Body of pancreas (tissue), 4 donors: ENCODE data around the gene CDKAL1. TPM values are rescaled to one million over a fixed set of nuclear protein-coding genes. Genes with fewer than 3 reads are reported as not detected.

Experiments used
- ATAC-seq: fragments of 150-250 bp; one replicate; pipeline ENCODE4 v1.9.1; 2016
- DNase-seq, 4 donors: peaks; one replicate each; pipeline ENCODE4 v3.0.0-alpha.2; 2019
- H3K27ac ChIP-seq, 4 donors: fragments of 200-600 bp; sonication (generic); 1 replicate in 3 of 4; 2 replicates in 1 of 4; pipeline versions ENCODE4 v1.5.1 to v1.6.1; 2016 to 2019; ENCODE audit warnings: mild to moderate bottlenecking in 1 of 4, mixed read lengths in 1 of 4, moderate library complexity in 1 of 4
- H3K27me3 ChIP-seq, 2 donors: fragments of 200-600 bp; sonication (generic); one replicate each; pipeline ENCODE4 v1.6.0; 2016; ENCODE audit warnings: mild to moderate bottlenecking in 1 of 2
- H3K36me3 ChIP-seq, 2 donors: fragments of 200-600 bp; sonication (generic); replicated peaks in 1 of 2; 2 replicates each; pipeline ENCODE4 v1.5.1; 2016; ENCODE audit warnings: low read depth in 2 of 2; ENCODE audit not compliant: insufficient read depth in 1 of 2
- H3K4me1 ChIP-seq: fragments of 200-600 bp; sonication (generic); one replicate; pipeline ENCODE4 v1.6.0; 2016
- H3K4me3 ChIP-seq, 2 donors: fragments of 200-600 bp; sonication (generic); 1 replicate in 1 of 2; 2 replicates in 1 of 2; pipeline ENCODE4 v1.5.1; 2016 to 2019
- H3K9me3 ChIP-seq, 3 donors: fragments of 200-600 bp; sonication (generic); 1 replicate in 2 of 3; 2 replicates in 1 of 3; pipeline ENCODE4 v1.5.1; 2016
- CTCF ChIP-seq, 7 experiments: fragments of 450-650 bp in 4 of 7; fragments of 200-600 bp in 3 of 7; sonication (generic) in 3 of 7; IDR thresholded peaks; one replicate each; pipeline ENCODE4 v1.5.1; 2016 to 2019; ENCODE audit warnings: antibody characterized with exemption in 7 of 7
- POLR2A ChIP-seq, 3 donors: fragments of 450-650 bp; IDR thresholded peaks; one replicate each; pipeline ENCODE4 v1.6.1; 2016; ENCODE audit warnings: antibody characterized with exemption in 3 of 3, mild to moderate bottlenecking in 2 of 3
- WGBS, 2 donors: methylation state at CpG; one replicate each; pipeline ENCODE4 v1.1.5; 2017; 5-methylcytosine and 5-hydroxymethylcytosine counted together
- intact Hi-C: fragments of 100-400 bp; cut with DNase I; formaldehyde crosslinking; loops from one replicate; pipeline ENCODE4 v1.15.1; 2023
- total RNA-seq, 2 donors: library from RNA; depleted of rRNA; stranded (reverse); fragments of >200 nt; gene quantifications; one replicate each; pipeline ENCODE4 v1.1.0, GENCODE V29; 2016

The CDKAL1 gene
- total RNA-seq, 2 donors from 2014 or later, result 16.3 to 18.1 TPM

- no peaks in the 10 kb centered on the region for H3K27me3 ChIP-seq
- TF ChIP-seq POLR2A (IDR thresholded peaks at IDR 0.05) (no peak), CTCF (IDR thresholded peaks at IDR 0.05) (no peak)
- intact Hi-C loops, result no loop called here
- no peak for DNase-seq
- 77 to 80% methylated on average over 10 of the region's 10 CpGs for WGBS, 2 donors
- no peak overlapping the region for H3K27ac ChIP-seq
- no peaks in the 10 kb centered on the region for H3K9me3 ChIP-seq
- H3K4me1 ChIP-seq, result no peaks in the 10 kb centered on the region
- H3K4me3 ChIP-seq, result no peak overlapping the region
- no peak for ATAC-seq
- no peaks in the 10 kb centered on the region for H3K36me3 ChIP-seq
Measured at GRCh38 chr6:21201637-21202350, 667.5 kb downstream of the CDKAL1 start.

- no peak for DNase-seq
- intact Hi-C loops, result no loop called here
- no peak for TF ChIP-seq POLR2A (IDR thresholded peaks at IDR 0.05)
- TF ChIP-seq CTCF (IDR thresholded peaks at IDR 0.05), result no peak
- ATAC-seq, result no peak
- no peaks in the 10 kb centered on the region for H3K9me3 ChIP-seq
- no peaks in the 10 kb centered on the region for H3K36me3 ChIP-seq
- no peaks in the 10 kb centered on the region for H3K4me1 ChIP-seq
- H3K27ac ChIP-seq, result no peak overlapping the region
- H3K4me3 ChIP-seq, result no peak overlapping the region
- WGBS, 2 donors, result 84 to 87% methylated on average over 3 of the region's 3 CpGs
- H3K27me3 ChIP-seq, result no peaks in the 10 kb centered on the region
Measured at GRCh38 chr6:21202521-21202920, 668.3 kb downstream of the CDKAL1 start.

- no peaks in the 10 kb centered on the region for H3K27me3 ChIP-seq
- 45 to 82% methylated on average over 3 of the region's 3 CpGs for WGBS, 2 donors
- no peaks in the 10 kb centered on the region for H3K9me3 ChIP-seq
- H3K36me3 ChIP-seq, result no peaks in the 10 kb centered on the region
- TF ChIP-seq POLR2A (IDR thresholded peaks at IDR 0.05), result no peak
- no peak for TF ChIP-seq CTCF (IDR thresholded peaks at IDR 0.05)
- H3K27ac ChIP-seq, result no peak overlapping the region
- intact Hi-C loops, result no loop called here
- H3K4me3 ChIP-seq, result no peak overlapping the region
- DNase-seq (no peak), ATAC-seq (no peak)
- H3K4me1 ChIP-seq, result no peaks in the 10 kb centered on the region
Measured at GRCh38 chr6:21204951-21205350, 670.7 kb downstream of the CDKAL1 start.

- 80 to 86% methylated on average over 9 of the region's 9 CpGs for WGBS, 2 donors
- no peak for DNase-seq
- intact Hi-C loops, result no loop called here
Measured at GRCh38 chr6:21208081-21208795, 674.0 kb downstream of the CDKAL1 start.

More at GRCh38 chr6:21208081-21208795, 674.0 kb downstream of the CDKAL1 start:
- no peak overlapping the region for H3K27ac ChIP-seq
- no peak for ATAC-seq
- H3K4me1 ChIP-seq, result no peaks in the 10 kb centered on the region
- TF ChIP-seq POLR2A (IDR thresholded peaks at IDR 0.05) (no peak), CTCF (IDR thresholded peaks at IDR 0.05) (no peak)
- no peaks in the 10 kb centered on the region for H3K9me3 ChIP-seq
- no peaks in the 10 kb centered on the region for H3K27me3 ChIP-seq
- no peaks in the 10 kb centered on the region for H3K36me3 ChIP-seq
- H3K4me3 ChIP-seq, result no peak overlapping the region
